Epithelial cell of esophagus (primary cell): ENCODE measurements around the gene CYFIP1.
A peak's percentile ranks its signal among the peaks of the same experiment; 100 is the strongest.
"Not testable (repeated sequence)": the region's sequence is repeated elsewhere in the genome, so short reads cannot be mapped to it uniquely, and the experiment has no call there.

Source experiments
- DNase-seq: peaks from one replicate; pipeline ENCODE4 v3.0.0; 2010; ENCODE audit warnings: low read depth
- H3K4me3 ChIP-seq: 2 replicates; pipeline ENCODE4 v1.5.1; 2011; ENCODE audit warnings: mild to moderate bottlenecking, low read length, control low read depth
- TF ChIP-seq, protein P1 (sequence below): IDR thresholded peaks from 2 replicates; pipeline ENCODE4 v1.5.1; 2011; ENCODE audit warnings: low read depth, mild to moderate bottlenecking, low read length, control low read depth, inconsistent platforms; ENCODE audit not compliant: insufficient read depth; ENCODE audit errors: missing control alignments

CYFIP1 gene

DNA sequence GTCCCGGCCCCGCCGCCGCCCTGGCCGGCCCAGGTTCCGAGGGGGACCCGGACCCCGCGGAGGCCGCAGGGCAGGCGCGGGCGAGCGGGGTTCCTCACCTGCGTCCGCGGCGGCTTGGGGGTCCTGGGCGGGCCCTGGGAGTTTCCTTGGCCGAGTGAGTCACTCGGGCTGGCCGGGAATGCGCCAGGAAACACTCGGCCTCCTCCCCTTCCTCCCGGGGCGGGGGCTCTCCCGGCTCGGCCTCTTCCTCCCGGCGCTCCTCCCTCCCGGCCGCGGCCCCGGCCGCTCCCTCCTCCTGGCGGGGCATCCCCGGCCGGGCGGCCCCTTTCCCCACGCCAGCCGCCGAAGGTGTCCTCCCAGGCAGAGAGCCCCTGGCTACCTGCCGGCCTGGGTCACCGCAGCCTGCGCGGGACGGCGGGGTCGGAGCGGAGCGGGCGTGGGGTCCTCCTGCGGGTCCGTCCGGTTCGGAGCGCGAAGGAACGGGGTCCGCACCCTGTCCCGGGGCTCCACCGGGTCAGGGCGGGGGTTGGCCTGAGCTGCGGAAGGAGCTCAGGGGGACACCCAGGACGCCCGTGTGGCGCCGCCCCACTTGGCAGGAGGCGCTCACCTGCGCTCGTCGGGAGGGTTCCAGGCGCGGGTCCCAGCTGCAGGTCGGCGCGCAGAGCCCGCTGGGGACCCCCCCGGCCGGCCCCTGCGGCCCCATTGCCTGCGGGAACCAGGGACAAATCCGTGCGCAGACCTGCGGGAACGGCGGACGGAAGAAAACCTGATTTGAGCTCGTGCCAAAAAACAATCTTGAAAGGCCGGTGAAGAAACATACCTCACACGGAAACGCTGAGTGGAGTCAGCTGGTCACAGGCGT is at the start of gene CYFIP1:
CYFIP1 (minus strand) TSS at position 180 of the 862 bp plus-strand sequence. CDS start 33,083 bp downstream, outside the sequence.
- peak; percentile 93 for DNase-seq
- peak within 1 kb of the TSS; percentile 95 for H3K4me3 ChIP-seq
- TF ChIP-seq, protein P1, sequence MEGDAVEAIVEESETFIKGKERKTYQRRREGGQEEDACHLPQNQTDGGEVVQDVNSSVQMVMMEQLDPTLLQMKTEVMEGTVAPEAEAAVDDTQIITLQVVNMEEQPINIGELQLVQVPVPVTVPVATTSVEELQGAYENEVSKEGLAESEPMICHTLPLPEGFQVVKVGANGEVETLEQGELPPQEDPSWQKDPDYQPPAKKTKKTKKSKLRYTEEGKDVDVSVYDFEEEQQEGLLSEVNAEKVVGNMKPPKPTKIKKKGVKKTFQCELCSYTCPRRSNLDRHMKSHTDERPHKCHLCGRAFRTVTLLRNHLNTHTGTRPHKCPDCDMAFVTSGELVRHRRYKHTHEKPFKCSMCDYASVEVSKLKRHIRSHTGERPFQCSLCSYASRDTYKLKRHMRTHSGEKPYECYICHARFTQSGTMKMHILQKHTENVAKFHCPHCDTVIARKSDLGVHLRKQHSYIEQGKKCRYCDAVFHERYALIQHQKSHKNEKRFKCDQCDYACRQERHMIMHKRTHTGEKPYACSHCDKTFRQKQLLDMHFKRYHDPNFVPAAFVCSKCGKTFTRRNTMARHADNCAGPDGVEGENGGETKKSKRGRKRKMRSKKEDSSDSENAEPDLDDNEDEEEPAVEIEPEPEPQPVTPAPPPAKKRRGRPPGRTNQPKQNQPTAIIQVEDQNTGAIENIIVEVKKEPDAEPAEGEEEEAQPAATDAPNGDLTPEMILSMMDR, result no peak

DNA sequence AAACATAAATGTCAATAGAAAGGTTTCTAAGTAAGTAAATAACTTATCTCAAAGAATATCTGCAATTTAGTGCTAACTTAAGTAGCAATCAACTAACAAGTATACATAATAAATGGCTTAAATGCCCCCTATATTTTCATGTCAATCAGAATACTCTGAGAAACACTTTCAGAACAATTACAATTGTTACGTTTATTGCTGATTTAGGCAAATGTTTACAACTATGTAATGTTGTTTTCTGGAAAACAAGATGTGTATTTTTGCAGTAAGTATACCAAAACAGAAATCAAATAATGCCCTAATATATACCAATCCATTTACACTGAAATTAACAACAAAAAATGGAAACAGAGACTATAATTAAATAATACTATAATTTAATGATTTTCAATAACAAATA is 46.0 kb upstream of the CYFIP1 start:
- TF ChIP-seq, protein P1, result no peak
- DNase-seq, result no peak
- H3K4me3 ChIP-seq, result no peak overlapping the region

DNA sequence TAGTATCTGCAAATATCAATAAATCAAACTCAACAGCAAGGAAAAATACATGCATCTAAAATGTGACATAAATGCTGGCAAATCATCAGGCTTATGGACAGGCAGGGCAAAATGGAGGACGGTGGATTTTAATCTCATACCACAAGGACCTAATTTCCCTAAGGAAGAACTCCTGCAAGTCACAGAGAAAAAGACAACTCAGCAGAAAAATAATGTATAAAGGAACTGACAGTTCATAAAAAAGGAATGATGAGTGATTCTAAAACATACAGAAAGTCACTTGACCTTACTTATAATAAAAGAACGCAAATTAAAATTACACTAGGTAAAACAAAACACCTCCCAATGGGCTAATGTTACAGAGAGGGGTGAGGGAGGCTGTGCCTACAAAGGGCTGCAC is 42.0 kb upstream of the CYFIP1 start:
- H3K4me3 ChIP-seq, result no peak overlapping the region
- TF ChIP-seq, protein P1, result no peak
- DNase-seq, result no peak

- TF ChIP-seq, protein P1, result no peak
- DNase-seq, result no peak
- H3K4me3 ChIP-seq, result no peak overlapping the region
These were observed 34.3 kb upstream of the CYFIP1 start for GRCh38 chr15:23014394-23015000.

GRCh38 chr15:23013681-23014080 is 33.5 kb upstream of the CYFIP1 start:
- TF ChIP-seq, protein P1, result no peak
- no peak overlapping the region for H3K4me3 ChIP-seq
- DNase-seq, result no peak

DNA sequence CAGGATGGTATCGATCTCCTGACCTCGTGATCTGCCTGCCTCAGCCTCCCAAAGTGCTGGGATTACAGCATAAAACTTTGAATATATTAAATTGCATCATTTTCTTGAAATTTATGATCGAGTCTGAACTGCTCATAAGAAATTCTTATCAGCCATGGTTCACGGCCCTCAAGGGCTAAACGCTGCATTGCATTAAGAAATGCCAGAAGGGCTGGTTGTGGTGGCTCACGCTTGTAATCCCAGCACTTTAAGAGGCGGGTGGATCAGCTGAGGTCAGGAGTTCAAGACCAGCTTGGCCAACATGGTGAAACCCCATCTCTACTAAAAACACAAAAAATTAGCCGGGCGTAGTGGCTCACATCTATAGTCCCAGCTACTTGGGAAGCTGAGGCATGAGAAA is 32.4 kb upstream of the CYFIP1 start:
- DNase-seq, H3K4me3 ChIP-seq: not testable (repeated sequence)

GRCh38 chr15:23003736-23004135 is 23.6 kb upstream of the CYFIP1 start:
- DNase-seq, result no peak
- no peak overlapping the region for H3K4me3 ChIP-seq
- TF ChIP-seq, protein P1, result no peak
